ENCODE measurements around the gene ZFYVE27.

The ZFYVE27 gene

DNA sequence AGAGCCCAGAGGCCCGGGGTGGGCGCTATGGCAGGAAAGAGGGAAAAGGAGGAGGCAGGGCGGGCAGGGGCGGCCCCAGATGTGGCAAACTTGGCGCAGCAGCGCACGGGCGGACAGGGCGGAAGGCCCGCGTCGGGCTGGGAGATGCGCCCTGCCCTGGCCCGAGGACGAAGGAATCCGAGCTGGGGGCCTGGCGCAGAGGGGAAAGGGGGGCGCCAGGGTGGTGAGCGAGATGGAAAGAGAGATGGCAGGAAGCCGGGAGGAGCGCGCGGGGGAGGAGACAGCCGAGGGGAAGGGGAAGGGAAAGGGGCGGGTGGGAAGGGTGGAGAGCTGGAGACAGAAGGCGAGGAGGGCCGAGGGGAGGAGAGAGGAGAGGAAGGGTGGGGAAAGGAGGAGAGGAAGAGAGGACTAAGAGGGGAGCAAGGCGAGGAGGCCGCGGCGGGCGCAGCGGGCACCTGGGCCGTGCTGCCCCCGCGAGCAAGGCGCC, 23.5 kb upstream of the ZFYVE27 start, which contains the start of gene MARVELD1:
Gene MARVELD1 (plus strand): TSS at position 392 of the 487 bp plus-strand sequence. CDS start 147 bp downstream, outside the sequence.
- no peak for TF ChIP-seq ZBTB7A (IDR thresholded peaks at IDR 0.05; ENCODE audit: low read depth)
- TF ChIP-seq TAF1 (IDR thresholded peaks at IDR 0.05; ENCODE audit: low read depth) = peak; percentile 16; the same call in 1 of the 2 replicates

- TF ChIP-seq CEBPB (IDR thresholded peaks at IDR 0.05) (no peak; the same call in 1 of the 2 replicates), FOXM1 (IDR thresholded peaks at IDR 0.05; ENCODE audit: borderline replicate concordance, low read depth) (no peak), YY1 (IDR thresholded peaks at IDR 0.05; ENCODE audit: low read depth) (peak; percentile 77), CREB1 (IDR thresholded peaks at IDR 0.05; ENCODE audit: low read depth) (no peak), NFIC (IDR thresholded peaks at IDR 0.05) (peak; percentile 69), TAF1 (IDR thresholded peaks at IDR 0.05; ENCODE audit: low read depth) (peak; percentile 21; the same call in 1 of the 2 replicates), ZBTB7A (IDR thresholded peaks at IDR 0.05; ENCODE audit: low read depth) (no peak), TEAD4 (IDR thresholded peaks at IDR 0.05) (peak; percentile 35; the same call in 1 of the 2 replicates), EP300 (IDR thresholded peaks at IDR 0.05; ENCODE audit: borderline replicate concordance) (peak; percentile 26; the same call in 1 of the 2 replicates), TCF12 (IDR thresholded peaks at IDR 0.05; ENCODE audit: low read depth) (peak; percentile 76)
- TF ChIP-seq, protein P1, sequence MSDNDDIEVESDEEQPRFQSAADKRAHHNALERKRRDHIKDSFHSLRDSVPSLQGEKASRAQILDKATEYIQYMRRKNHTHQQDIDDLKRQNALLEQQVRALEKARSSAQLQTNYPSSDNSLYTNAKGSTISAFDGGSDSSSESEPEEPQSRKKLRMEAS (IDR thresholded peaks at IDR 0.05) = peak; percentile 100
- TF ChIP-seq, protein P2, sequence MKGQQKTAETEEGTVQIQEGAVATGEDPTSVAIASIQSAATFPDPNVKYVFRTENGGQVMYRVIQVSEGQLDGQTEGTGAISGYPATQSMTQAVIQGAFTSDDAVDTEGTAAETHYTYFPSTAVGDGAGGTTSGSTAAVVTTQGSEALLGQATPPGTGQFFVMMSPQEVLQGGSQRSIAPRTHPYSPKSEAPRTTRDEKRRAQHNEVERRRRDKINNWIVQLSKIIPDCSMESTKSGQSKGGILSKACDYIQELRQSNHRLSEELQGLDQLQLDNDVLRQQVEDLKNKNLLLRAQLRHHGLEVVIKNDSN (IDR thresholded peaks at IDR 0.05) = peak; percentile 33; the same call in 1 of the 2 replicates
Observed at GRCh38 chr10:97713826-97714400, 23.0 kb upstream of the ZFYVE27 start.

GRCh38 chr10:97714401-97715258, 22.3 kb upstream of the ZFYVE27 start:
- TF ChIP-seq TAF1 (IDR thresholded peaks at IDR 0.05; ENCODE audit: low read depth) = 0 out of 2 replicates have a peak, but pooled peaks have one; percentile 38
- TF ChIP-seq, protein P1 (IDR thresholded peaks at IDR 0.05) = no peak

DNA sequence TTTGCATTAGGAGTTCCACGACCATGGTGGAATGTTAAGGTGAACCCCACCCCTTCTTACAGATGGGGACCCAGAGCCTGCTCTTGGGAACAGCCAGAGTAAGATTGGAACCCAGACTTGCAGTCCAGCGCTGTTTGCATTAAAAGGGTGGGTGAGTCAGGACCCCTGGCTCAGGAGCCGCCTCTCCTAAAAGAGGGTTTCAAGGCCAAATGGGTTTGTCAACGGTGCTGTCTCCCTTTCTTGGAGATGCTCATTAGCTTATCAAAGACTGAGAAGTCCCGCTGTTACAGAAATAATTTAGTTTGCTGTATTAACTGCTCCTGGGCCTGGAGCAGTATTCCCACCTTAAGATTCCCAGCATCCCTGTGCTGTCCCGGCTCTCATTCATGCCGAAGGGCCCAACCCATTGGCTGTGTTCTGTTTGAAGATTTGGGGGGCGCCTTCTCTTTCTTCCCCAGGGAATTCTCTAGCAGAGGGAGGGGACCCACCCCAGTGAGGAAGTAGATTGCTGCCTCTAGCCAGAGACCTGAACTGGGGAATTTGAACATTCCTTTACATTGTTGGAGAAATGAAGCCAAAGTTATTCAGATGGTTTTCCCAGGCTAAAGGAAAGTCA, 21.6 kb upstream of the ZFYVE27 start:
- TF ChIP-seq NFIC (IDR thresholded peaks at IDR 0.05) (no peak), ZBTB7A (IDR thresholded peaks at IDR 0.05; ENCODE audit: low read depth) (no peak), YY1 (IDR thresholded peaks at IDR 0.05; ENCODE audit: low read depth) (no peak), RAD21 (IDR thresholded peaks at IDR 0.05; ENCODE audit: low read depth) (no peak), TAF1 (IDR thresholded peaks at IDR 0.05; ENCODE audit: low read depth) (no peak), EP300 (IDR thresholded peaks at IDR 0.05; ENCODE audit: borderline replicate concordance) (no peak), EGR1 (IDR thresholded peaks at IDR 0.05) (no peak), CREB1 (IDR thresholded peaks at IDR 0.05; ENCODE audit: low read depth) (no peak), FOXM1 (IDR thresholded peaks at IDR 0.05; ENCODE audit: borderline replicate concordance, low read depth) (no peak), TCF12 (IDR thresholded peaks at IDR 0.05; ENCODE audit: low read depth) (no peak), TEAD4 (IDR thresholded peaks at IDR 0.05) (no peak), CEBPB (IDR thresholded peaks at IDR 0.05) (no peak)
- TF ChIP-seq, protein P3, sequence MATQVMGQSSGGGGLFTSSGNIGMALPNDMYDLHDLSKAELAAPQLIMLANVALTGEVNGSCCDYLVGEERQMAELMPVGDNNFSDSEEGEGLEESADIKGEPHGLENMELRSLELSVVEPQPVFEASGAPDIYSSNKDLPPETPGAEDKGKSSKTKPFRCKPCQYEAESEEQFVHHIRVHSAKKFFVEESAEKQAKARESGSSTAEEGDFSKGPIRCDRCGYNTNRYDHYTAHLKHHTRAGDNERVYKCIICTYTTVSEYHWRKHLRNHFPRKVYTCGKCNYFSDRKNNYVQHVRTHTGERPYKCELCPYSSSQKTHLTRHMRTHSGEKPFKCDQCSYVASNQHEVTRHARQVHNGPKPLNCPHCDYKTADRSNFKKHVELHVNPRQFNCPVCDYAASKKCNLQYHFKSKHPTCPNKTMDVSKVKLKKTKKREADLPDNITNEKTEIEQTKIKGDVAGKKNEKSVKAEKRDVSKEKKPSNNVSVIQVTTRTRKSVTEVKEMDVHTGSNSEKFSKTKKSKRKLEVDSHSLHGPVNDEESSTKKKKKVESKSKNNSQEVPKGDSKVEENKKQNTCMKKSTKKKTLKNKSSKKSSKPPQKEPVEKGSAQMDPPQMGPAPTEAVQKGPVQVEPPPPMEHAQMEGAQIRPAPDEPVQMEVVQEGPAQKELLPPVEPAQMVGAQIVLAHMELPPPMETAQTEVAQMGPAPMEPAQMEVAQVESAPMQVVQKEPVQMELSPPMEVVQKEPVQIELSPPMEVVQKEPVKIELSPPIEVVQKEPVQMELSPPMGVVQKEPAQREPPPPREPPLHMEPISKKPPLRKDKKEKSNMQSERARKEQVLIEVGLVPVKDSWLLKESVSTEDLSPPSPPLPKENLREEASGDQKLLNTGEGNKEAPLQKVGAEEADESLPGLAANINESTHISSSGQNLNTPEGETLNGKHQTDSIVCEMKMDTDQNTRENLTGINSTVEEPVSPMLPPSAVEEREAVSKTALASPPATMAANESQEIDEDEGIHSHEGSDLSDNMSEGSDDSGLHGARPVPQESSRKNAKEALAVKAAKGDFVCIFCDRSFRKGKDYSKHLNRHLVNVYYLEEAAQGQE (IDR thresholded peaks at IDR 0.05; ENCODE audit: low read depth) = no peak
- TF ChIP-seq, protein P2 (IDR thresholded peaks at IDR 0.05) = no peak
- TF ChIP-seq, protein P1 (IDR thresholded peaks at IDR 0.05) = no peak

DNA sequence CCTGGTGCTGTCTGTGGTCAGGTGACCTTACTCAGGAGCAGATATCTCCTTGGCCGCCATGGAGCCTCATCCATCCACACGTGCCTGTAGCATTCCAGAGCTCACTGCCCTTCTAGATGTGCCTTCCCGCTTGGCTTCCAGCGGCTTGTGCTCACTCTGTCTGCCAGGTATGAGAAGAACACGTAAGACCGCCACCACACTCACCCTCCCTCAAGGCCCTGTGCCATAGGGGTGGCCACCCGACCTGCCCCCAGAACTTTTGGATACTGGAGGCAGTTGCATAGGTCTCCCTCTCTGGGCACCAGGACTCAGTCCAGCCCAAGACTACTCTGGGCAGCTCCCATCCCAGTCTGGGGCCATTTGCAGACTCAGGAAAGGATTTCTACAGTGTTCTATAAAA, 19.3 kb upstream of the ZFYVE27 start:
- TF ChIP-seq TCF12 (IDR thresholded peaks at IDR 0.05; ENCODE audit: low read depth) = no peak

GRCh38 chr10:97718178-97718577, 18.8 kb upstream of the ZFYVE27 start:
- TF ChIP-seq, protein P3 (IDR thresholded peaks at IDR 0.05; ENCODE audit: low read depth) = no peak
- TF ChIP-seq, protein P1 (IDR thresholded peaks at IDR 0.05) = no peak
- TF ChIP-seq FOXM1 (IDR thresholded peaks at IDR 0.05; ENCODE audit: borderline replicate concordance, low read depth) (no peak), TAF1 (IDR thresholded peaks at IDR 0.05; ENCODE audit: low read depth) (no peak), CEBPB (IDR thresholded peaks at IDR 0.05) (no peak), TCF12 (IDR thresholded peaks at IDR 0.05; ENCODE audit: low read depth) (no peak), EGR1 (IDR thresholded peaks at IDR 0.05) (no peak), CREB1 (IDR thresholded peaks at IDR 0.05; ENCODE audit: low read depth) (no peak), YY1 (IDR thresholded peaks at IDR 0.05; ENCODE audit: low read depth) (no peak), EP300 (IDR thresholded peaks at IDR 0.05; ENCODE audit: borderline replicate concordance) (no peak), ZBTB7A (IDR thresholded peaks at IDR 0.05; ENCODE audit: low read depth) (no peak), RAD21 (IDR thresholded peaks at IDR 0.05; ENCODE audit: low read depth) (no peak), NFIC (IDR thresholded peaks at IDR 0.05) (no peak), TEAD4 (IDR thresholded peaks at IDR 0.05) (no peak)
- TF ChIP-seq, protein P2 (IDR thresholded peaks at IDR 0.05) = no peak
